ENCODE measurements around the gene CSNK2A2.

DNA sequence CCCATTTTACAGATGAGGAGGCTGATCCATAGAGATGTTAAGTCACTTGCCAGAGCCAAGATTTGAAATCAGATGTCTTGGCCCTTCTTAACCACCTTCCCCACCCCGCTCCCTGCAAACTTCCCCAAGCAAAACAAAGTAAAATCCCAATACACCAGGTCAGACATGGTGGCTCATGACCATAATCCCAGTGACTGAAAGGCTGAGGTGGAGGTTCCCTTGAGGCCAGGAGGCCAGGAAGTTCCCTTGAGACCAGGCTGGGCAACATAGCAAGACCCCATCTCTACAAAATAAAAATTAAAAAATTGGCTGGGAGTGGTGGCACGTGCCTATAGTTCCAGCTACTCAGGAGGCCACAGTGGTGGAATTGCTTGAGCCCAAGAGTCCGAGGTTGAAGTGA, 28.9 kb upstream of the CSNK2A2 start:
- TF ChIP-seq CTCF (IDR thresholded peaks at IDR 0.05; ENCODE audit: poor library complexity, severe bottlenecking): no peak
- no peak for TF ChIP-seq POLR2AphosphoS5 (IDR thresholded peaks at IDR 0.05)
- TF ChIP-seq EZH2 (IDR thresholded peaks at IDR 0.05; ENCODE audit: borderline replicate concordance, insufficient read depth, low read length, poor library complexity, severe bottlenecking): no peak
- TF ChIP-seq EP300 (conservative IDR thresholded peaks at IDR 0.05; ENCODE audit: poor library complexity, severe bottlenecking): no peak

All from neural cell (in vitro differentiated cells).